ENCODE measurements around the gene METTL6.
"Not testable (repeated sequence)": the region's sequence is repeated elsewhere in the genome, so short reads cannot be mapped to it uniquely, and the experiment has no call there.

METTL6 gene

GRCh38 chr3:15450438-15451215 lies 23.3 kb upstream of the METTL6 start:
- no peak for DNase-seq (ENCODE audit: low spot score)

GRCh38 chr3:15449489-15450224 lies 22.3 kb upstream of the METTL6 start:
- no peak for DNase-seq (ENCODE audit: low spot score)

GRCh38 chr3:15443826-15444524 lies 16.6 kb upstream of the METTL6 start:
- DNase-seq (ENCODE audit: low spot score): no peak

GRCh38 chr3:15440891-15441290 lies 13.5 kb upstream of the METTL6 start:
- DNase-seq (ENCODE audit: low spot score): no peak

GRCh38 chr3:15439476-15439875 lies 12.1 kb upstream of the METTL6 start:
- DNase-seq (ENCODE audit: low spot score): no peak

- no peak for DNase-seq (ENCODE audit: low spot score)
These were observed 11.6 kb upstream of the METTL6 start for GRCh38 chr3:15438983-15439382.

GRCh38 chr3:15436246-15436645 lies 8.9 kb upstream of the METTL6 start:
- DNase-seq (ENCODE audit: low spot score): no peak

- DNase-seq (ENCODE audit: low spot score): no peak
These were observed 7.4 kb upstream of the METTL6 start for GRCh38 chr3:15434756-15435155.

GRCh38 chr3:15433531-15433930 lies 6.2 kb upstream of the METTL6 start:
- DNase-seq (ENCODE audit: low spot score): no peak

- DNase-seq (ENCODE audit: low spot score): no peak
These were observed 4.0 kb upstream of the METTL6 start for GRCh38 chr3:15431256-15431837.

GRCh38 chr3:15430624-15431023 lies 3.3 kb upstream of the METTL6 start:
- no peak for DNase-seq (ENCODE audit: low spot score)

- DNase-seq (ENCODE audit: low spot score): no peak
These were observed 1.7 kb upstream of the METTL6 start for GRCh38 chr3:15429080-15429479.

- DNase-seq (ENCODE audit: low spot score): peak; percentile 72
These were observed 1.2 kb upstream of the METTL6 start for GRCh38 chr3:15428539-15428938.

GRCh38 chr3:15427981-15428380 lies 637 bp upstream of the METTL6 start:
- no peak for DNase-seq (ENCODE audit: low spot score)

GRCh38 chr3:15426579-15427118 lies 695 bp downstream of the METTL6 start:
- no peak for DNase-seq (ENCODE audit: low spot score)

- DNase-seq (ENCODE audit: low spot score): no peak
These were observed 6.5 kb downstream of the METTL6 start for GRCh38 chr3:15420871-15421270.

- DNase-seq (ENCODE audit: low spot score): not testable (repeated sequence)
These were observed 16.4 kb downstream of the METTL6 start for GRCh38 chr3:15410966-15411365.

- DNase-seq (ENCODE audit: low spot score): no peak
These were observed 17.6 kb downstream of the METTL6 start for GRCh38 chr3:15409774-15410173.

- DNase-seq (ENCODE audit: low spot score): no peak
These were observed 18.1 kb downstream of the METTL6 start for GRCh38 chr3:15409239-15409638.

- DNase-seq (ENCODE audit: low spot score): peak; percentile 70
These were observed 21.8 kb downstream of the METTL6 start for GRCh38 chr3:15405448-15406050.

- DNase-seq (ENCODE audit: low spot score): no peak
These were observed 22.6 kb downstream of the METTL6 start for GRCh38 chr3:15404767-15405166.

GRCh38 chr3:15403965-15404364 lies 23.4 kb downstream of the METTL6 start:
- no peak for DNase-seq (ENCODE audit: low spot score)

All from CD4-positive, alpha-beta T cell treated with Interleukin-2 at 100 ng/mL for 4 hours (primary cell).